HCT116 (cell line): ENCODE results near the gene NOL4L. TPM values are rescaled to one million over a fixed set of nuclear protein-coding genes. Genes with fewer than 3 reads are reported as not detected.

Experiments used
- ATAC-seq: fragments of 200-7000 bp; cut with Tn5 transposase; 2 replicates; pipeline ENCODE4 v1.9.1; 2020; ENCODE audit warnings: mild to moderate bottlenecking, moderate library complexity
- BruUV-seq: library from RNA; stranded (reverse); fragments of 400-500 nt; replicated peaks from 2 replicates; lab custom pipeline; 2021; lab: Mats Ljungman, UMichigan
- CTCF ChIA-PET: fragments of 300-600 bp; sonication (Branson Sonifier 250); formaldehyde crosslinking; loops from one replicate; lab custom pipeline; 2021; ENCODE audit warnings: antibody characterized with exemption; lab: Charles Lee
- POLR2A ChIA-PET: fragments of 300-600, 350-600 bp; sonication (Branson Sonifier 250); formaldehyde crosslinking; loops from one replicate; lab custom pipeline; 2021; ENCODE audit warnings: antibody characterized with exemption; lab: Charles Lee
- RAD21 ChIA-PET, 2 experiments: fragments of 300-600 bp; sonication (Branson Sonifier 250); formaldehyde crosslinking; loops; one replicate each; lab custom pipeline; 2023; ENCODE audit warnings: low total read pairs in 2 of 2; ENCODE audit not compliant: uncharacterized antibody in 2 of 2, unreplicated experiment in 2 of 2, low non-redundant PET in 1 of 2; lab: Charles Lee
- DNase-seq: peaks from one replicate; pipeline ENCODE4 v3.0.0-alpha.2; 2010; ENCODE audit warnings: low read depth, low spot score
- H2AFZ ChIP-seq: fragments of 200-600 bp; shearing (Covaris generic), sonication (generic); 2 replicates; pipeline ENCODE4 v1.6.1; 2017; ENCODE audit warnings: low read depth, mixed run types, mixed read lengths, antibody characterized with exemption, low read length; ENCODE audit not compliant: poor library complexity, severe bottlenecking
- H3K27ac ChIP-seq: 2 replicates; pipeline ENCODE4 v1.5.1; 2012; ENCODE audit warnings: low read depth, low read length
- H3K27me3 ChIP-seq: fragments of 200-600 bp; sonication (generic); 2 replicates; pipeline ENCODE4 v1.6.1; 2016; ENCODE audit warnings: mixed run types, low read length, mixed read lengths; ENCODE audit not compliant: insufficient read depth
- H3K36me3 ChIP-seq, 2 experiments: fragments of 200-500 bp in 1 of 2; fragments of 200-600 bp in 1 of 2; sonication (Bioruptor generic) in 1 of 2; sonication (generic) in 1 of 2; 2 replicates each; pipeline versions ENCODE4 v1.5.1 to v1.6.1; 2014 to 2016; ENCODE audit warnings: low read length in 2 of 2, inconsistent platforms in 1 of 2, mixed read lengths in 1 of 2, mixed run types in 1 of 2; ENCODE audit not compliant: insufficient read depth in 2 of 2, control insufficient read depth in 1 of 2
- H3K4me1 ChIP-seq, 2 experiments: fragments of 200-600 bp in 1 of 2; sonication (generic) in 1 of 2; 2 replicates each; pipeline versions ENCODE4 v1.5.1 to v1.6.1; 2012 to 2017; ENCODE audit warnings: low read length in 2 of 2, inconsistent platforms in 1 of 2, mild to moderate bottlenecking in 1 of 2, mixed read lengths in 1 of 2, mixed run types in 1 of 2, moderate library complexity in 1 of 2; ENCODE audit not compliant: insufficient read depth in 2 of 2, control insufficient read depth in 1 of 2
- H3K4me2 ChIP-seq: fragments of 200-600 bp; sonication (generic); 2 replicates; pipeline ENCODE4 v1.6.1; 2017; ENCODE audit warnings: mixed run types, low read length, mixed read lengths
- H3K4me3 ChIP-seq, 2 experiments: fragments of 200-600 bp in 1 of 2; sonication (generic) in 1 of 2; replicated peaks in 1 of 2; 2 replicates each; pipeline ENCODE4 v1.5.1; 2011 to 2016; ENCODE audit warnings: low read length in 2 of 2, control low read depth in 1 of 2, low read depth in 1 of 2, mild to moderate bottlenecking in 1 of 2, mixed read lengths in 1 of 2, mixed run types in 1 of 2
- H3K79me2 ChIP-seq: fragments of 200-600 bp; sonication (generic); 2 replicates; pipeline ENCODE4 v1.6.1; 2017; ENCODE audit warnings: mild to moderate bottlenecking, mixed run types, low read length, moderate library complexity, mixed read lengths; ENCODE audit not compliant: insufficient read depth
- H3K9ac ChIP-seq: fragments of 200-600 bp; sonication (generic); 2 replicates; pipeline ENCODE4 v1.6.1; 2016; ENCODE audit warnings: low read length, mixed read lengths
- H3K9me2 ChIP-seq: fragments of 200-600 bp; sonication (generic), shearing (Covaris generic); 2 replicates; pipeline ENCODE4 v1.6.1; 2017; ENCODE audit warnings: mixed run types, mild to moderate bottlenecking, moderate library complexity; ENCODE audit not compliant: insufficient read depth
- H3K9me3 ChIP-seq, 2 experiments: fragments of 200-500 bp in 1 of 2; fragments of 200-600 bp in 1 of 2; sonication (Bioruptor generic) in 1 of 2; sonication (generic) in 1 of 2; 2 replicates each; pipeline ENCODE4 v1.6.1; 2014 to 2017; ENCODE audit warnings: low read length in 2 of 2, mixed read lengths in 2 of 2, inconsistent platforms in 1 of 2, low read depth in 1 of 2, mild to moderate bottlenecking in 1 of 2, mixed run types in 1 of 2, moderate library complexity in 1 of 2; ENCODE audit not compliant: control insufficient read depth in 1 of 2, insufficient read depth in 1 of 2
- H4K20me1 ChIP-seq: fragments of 200-600 bp; sonication (generic), shearing (Covaris generic); 2 replicates; pipeline ENCODE4 v1.6.1; 2017; ENCODE audit warnings: mixed run types, mild to moderate bottlenecking, moderate library complexity; ENCODE audit not compliant: insufficient read depth
- CBX3 ChIP-seq: IDR thresholded peaks from 2 replicates; pipeline ENCODE4 v1.6.1; 2012; ENCODE audit warnings: low read depth
- FOSL1 ChIP-seq: IDR thresholded peaks from 2 replicates; pipeline ENCODE4 v1.6.1; 2012; ENCODE audit warnings: low read depth
- POLR2A ChIP-seq: IDR thresholded peaks from 2 replicates; pipeline ENCODE4 v1.7.0; 2011; ENCODE audit warnings: borderline replicate concordance; ENCODE audit not compliant: insufficient read depth, insufficient read length; ENCODE audit errors: extremely low read depth
- SP1 ChIP-seq: IDR thresholded peaks from 2 replicates; pipeline ENCODE4 v1.6.1; 2012; ENCODE audit warnings: low read depth
- YY1 ChIP-seq: IDR thresholded peaks from 2 replicates; pipeline ENCODE4 v1.6.1; 2011; ENCODE audit warnings: low read length, low read depth, moderate library complexity, mild to moderate bottlenecking; ENCODE audit not compliant: insufficient replicate concordance; ENCODE audit errors: extremely low read depth
- ZFX ChIP-seq: fragments of 450-650 bp; IDR thresholded peaks from 2 replicates; pipeline ENCODE4 v1.6.1; 2017
- ZNF274 ChIP-seq: fragments of 200-500 bp; sonication (Bioruptor generic); IDR thresholded peaks from 2 replicates; pipeline ENCODE4 v1.6.1; 2014; ENCODE audit warnings: mild to moderate bottlenecking, low read depth, low read length, inconsistent platforms
- intact Hi-C: fragments of 100-400 bp; cut with micrococcal nuclease; formaldehyde crosslinking; loops from 2 replicates; pipeline ENCODE4 v1.10.0; 2022
- total RNA-seq: library from RNA; stranded (reverse); gene quantifications from one replicate; pipeline ENCODE4 v1.2.1, GENCODE V29; 2021; ENCODE audit not compliant: unreplicated experiment

The NOL4L gene
- total RNA-seq, 1 experiment from 2014 or later: 5.9 TPM

GRCh38 chr20:32609111-32609773, 24.1 kb upstream of the NOL4L start:
- DNase-seq (no peak), ATAC-seq (no peak)
- Histone ChIP-seq H3K27ac (no peak overlapping the region), H3K4me3 (no peak overlapping the region), H3K36me3 (no peaks in the 10 kb centered on the region), H3K9me2 (no peaks in the 10 kb centered on the region), H3K4me1 (0 out of 4 replicates have a peak, but pooled peaks cover 0 to 4% of the 10 kb centered on the region in 2 experiments), H3K9ac (no peak overlapping the region), H3K27me3 (no peaks in the 10 kb centered on the region), H2AFZ (no peak overlapping the region), H3K9me3 (no peaks in the 10 kb centered on the region), H4K20me1 (no peaks in the 10 kb centered on the region), H3K79me2 (no peaks in the 10 kb centered on the region), H3K4me2 (no peak overlapping the region)
- intact Hi-C loops: no loop called here
- ChIA-PET RAD21 (no interaction called here), CTCF (no interaction called here), POLR2A (no interaction called here)
- TF ChIP-seq FOSL1 (no peak), POLR2A (no peak), CBX3 (no peak), ZNF274 (no peak)
- BruUV-seq: no TSS peak

GRCh38 chr20:32608664-32609015, 23.5 kb upstream of the NOL4L start:
- POLR2A ChIA-PET: no interaction called here
- Histone ChIP-seq H3K4me3 (no peak overlapping the region), H2AFZ (no peak overlapping the region), H3K9ac (no peak overlapping the region), H3K4me1 (0 out of 4 replicates have a peak, but pooled peaks cover 0 to 4% of the 10 kb centered on the region in 2 experiments), H3K9me2 (no peaks in the 10 kb centered on the region), H3K4me2 (no peak overlapping the region), H3K27me3 (no peaks in the 10 kb centered on the region), H3K79me2 (no peaks in the 10 kb centered on the region), H4K20me1 (no peaks in the 10 kb centered on the region), H3K27ac (no peak overlapping the region), H3K9me3 (no peaks in the 10 kb centered on the region), H3K36me3 (no peaks in the 10 kb centered on the region)
- RAD21 ChIA-PET: no interaction called here
- no peak for ATAC-seq
- intact Hi-C loops: no loop called here
- no peak for DNase-seq
- no TSS peak for BruUV-seq
- CTCF ChIA-PET: no interaction called here
- TF ChIP-seq YY1 (no peak), SP1 (no peak), ZFX (no peak)
